H1 (cell line): ENCODE data around the gene XPO6. TPM values are rescaled to one million over a fixed set of nuclear protein-coding genes. Genes with fewer than 3 reads are reported as not detected.

Experiments used
- CTCF ChIA-PET: fragments of 300-600 bp; sonication (Branson Sonifier 250); formaldehyde crosslinking; loops from one replicate; lab custom pipeline; 2021; ENCODE audit not compliant: partially characterized antibody; lab: Charles Lee
- POLR2A ChIA-PET: fragments of 300-600 bp; sonication (Branson Sonifier 250); formaldehyde crosslinking; loops from one replicate; lab custom pipeline; 2021; ENCODE audit warnings: inconsistent platforms; ENCODE audit not compliant: partially characterized antibody; lab: Charles Lee
- DNase-seq, 2 experiments: peaks; one replicate each; pipeline versions ENCODE4 v3.0.0 to v3.0.0-alpha.2; 2010 to 2022; ENCODE audit warnings: low spot score in 2 of 2, low read depth in 1 of 2, mixed read lengths in 1 of 2
- FAIRE-seq: peaks from 2 replicates; lab custom pipeline; 2011; peaks lifted over from hg19 to GRCh38; lab: Jason Lieb, UNC
- H2AFZ ChIP-seq: 2 replicates; pipeline ENCODE4 v1.8.1; 2012; ENCODE audit warnings: low read length, inconsistent platforms
- H2AK5ac ChIP-seq: 2 replicates; pipeline ENCODE4 v1.6.1; 2013; ENCODE audit warnings: low read depth, low read length
- H2BK120ac ChIP-seq: replicated peaks from 2 replicates; pipeline ENCODE3; 2013; ENCODE audit warnings: low read depth, low read length, inconsistent platforms
- H2BK12ac ChIP-seq: 2 replicates; pipeline ENCODE4 v1.6.1; 2013; ENCODE audit warnings: low read depth, low read length
- H2BK15ac ChIP-seq: 2 replicates; pipeline ENCODE4 v1.6.1; 2013; ENCODE audit warnings: low read length
- H2BK20ac ChIP-seq: 2 replicates; pipeline ENCODE4 v1.6.1; 2013; ENCODE audit warnings: low read length
- H2BK5ac ChIP-seq: 2 replicates; pipeline ENCODE4 v1.6.1; 2013; ENCODE audit warnings: low read depth, low read length
- H3K14ac ChIP-seq: 2 replicates; pipeline ENCODE4 v1.6.1; 2013; ENCODE audit warnings: inconsistent platforms; ENCODE audit not compliant: insufficient read length
- H3K18ac ChIP-seq: 2 replicates; pipeline ENCODE4 v1.6.1; 2013; ENCODE audit warnings: low read length; ENCODE audit errors: extremely low read depth
- H3K23ac ChIP-seq: 2 replicates; pipeline ENCODE4 v1.6.1; 2013; ENCODE audit warnings: inconsistent platforms; ENCODE audit not compliant: insufficient read length
- H3K23me2 ChIP-seq: 2 replicates; pipeline ENCODE4 v1.6.1; 2013; ENCODE audit warnings: low read depth, low read length
- H3K27ac ChIP-seq: 2 replicates; pipeline ENCODE4 v1.6.1; 2011; ENCODE audit warnings: low read depth, low read length, inconsistent platforms
- H3K27me3 ChIP-seq, 4 experiments: replicated peaks in 1 of 4; 1 replicate in 1 of 4; 2 replicates in 3 of 4; pipeline versions ENCODE4 v1.6.1 to v1.8.1; 2011 to 2013; ENCODE audit warnings: low read length in 3 of 4, mild to moderate bottlenecking in 3 of 4, inconsistent platforms in 2 of 4, mixed read lengths in 2 of 4, moderate library complexity in 1 of 4; ENCODE audit not compliant: control insufficient read depth in 3 of 4, insufficient read depth in 3 of 4; ENCODE audit errors: extremely low read depth in 1 of 4
- H3K36me3 ChIP-seq, 4 experiments: 2 replicates each; pipeline versions ENCODE4 v1.6.1 to v1.8.1; 2011 to 2013; ENCODE audit warnings: mild to moderate bottlenecking in 4 of 4, low read length in 3 of 4, moderate library complexity in 2 of 4, control low read depth in 1 of 4, inconsistent platforms in 1 of 4; ENCODE audit not compliant: insufficient read depth in 4 of 4, control insufficient read depth in 2 of 4
- H3K4ac ChIP-seq: replicated peaks from 2 replicates; pipeline ENCODE3; 2013; ENCODE audit warnings: low read length, low read depth, mixed read lengths, inconsistent platforms; ENCODE audit not compliant: insufficient read length
- H3K4me1 ChIP-seq, 4 experiments: replicated peaks in 1 of 4; 1 replicate in 1 of 4; 2 replicates in 3 of 4; pipeline versions ENCODE4 v1.6.1 to v1.8.1; 2011 to 2013; ENCODE audit warnings: low read length in 3 of 4, inconsistent platforms in 2 of 4, mixed read lengths in 1 of 4; ENCODE audit not compliant: insufficient read depth in 4 of 4, control insufficient read depth in 3 of 4
- H3K4me2 ChIP-seq, 2 experiments: 2 replicates each; pipeline versions ENCODE4 v1.6.1 to v1.8.1; 2011 to 2013; ENCODE audit warnings: low read depth in 2 of 2, low read length in 2 of 2, control low read depth in 1 of 2, inconsistent platforms in 1 of 2, mild to moderate bottlenecking in 1 of 2; ENCODE audit not compliant: insufficient read depth in 1 of 2
- H3K4me3 ChIP-seq, 4 experiments: fragments of 200-600, 300-600 bp in 1 of 4; sonication (generic), shearing (Covaris generic), sonication (Bioruptor Twin) in 1 of 4; 2 replicates each; pipeline versions ENCODE4 v1.5.1 to v1.8.1; 2011 to 2016; ENCODE audit warnings: low read length in 4 of 4, low read depth in 3 of 4, control low read depth in 2 of 4, inconsistent platforms in 2 of 4, mild to moderate bottlenecking in 2 of 4, mixed read lengths in 1 of 4, moderate library complexity in 1 of 4; ENCODE audit not compliant: insufficient read depth in 2 of 4; ENCODE audit errors: extremely low read depth in 1 of 4
- H3K56ac ChIP-seq: replicated peaks from 2 replicates; pipeline ENCODE3; 2013; ENCODE audit warnings: low read depth, mild to moderate bottlenecking, mixed read lengths, low read length, inconsistent platforms; ENCODE audit not compliant: insufficient read length
- H3K79me1 ChIP-seq: 2 replicates; pipeline ENCODE4 v1.6.1; 2013; ENCODE audit warnings: low read depth, low read length, control low read depth
- H3K79me2 ChIP-seq, 2 experiments: 2 replicates each; pipeline versions ENCODE4 v1.6.1 to v1.8.1; 2012 to 2013; ENCODE audit warnings: low read length in 2 of 2, mild to moderate bottlenecking in 2 of 2, inconsistent platforms in 1 of 2; ENCODE audit not compliant: insufficient read depth in 2 of 2, control insufficient read depth in 1 of 2
- H3K9ac ChIP-seq, 4 experiments: replicated peaks in 1 of 4; 1 replicate in 1 of 4; 2 replicates in 3 of 4; pipeline versions ENCODE4 v1.6.1 to v1.8.1; 2011 to 2013; ENCODE audit warnings: low read depth in 3 of 4, low read length in 3 of 4, control low read depth in 2 of 4, mild to moderate bottlenecking in 2 of 4, moderate library complexity in 2 of 4, inconsistent platforms in 1 of 4; ENCODE audit errors: extremely low read depth in 1 of 4
- H3K9me3 ChIP-seq, 2 experiments: 2 replicates each; pipeline versions ENCODE4 v1.6.1 to v1.8.1; 2012 to 2013; ENCODE audit warnings: mild to moderate bottlenecking in 2 of 2, moderate library complexity in 2 of 2, control low read depth in 1 of 2, inconsistent platforms in 1 of 2, low read depth in 1 of 2, low read length in 1 of 2, mixed read lengths in 1 of 2; ENCODE audit not compliant: insufficient read depth in 2 of 2
- H4K20me1 ChIP-seq, 2 experiments: replicated peaks in 1 of 2; 2 replicates each; pipeline versions ENCODE3 to v1.8.1; 2011 to 2013; ENCODE audit warnings: inconsistent platforms in 2 of 2, low read length in 2 of 2, mild to moderate bottlenecking in 1 of 2; ENCODE audit not compliant: insufficient read depth in 2 of 2, control insufficient read depth in 1 of 2
- H4K5ac ChIP-seq: 2 replicates; pipeline ENCODE4 v1.6.1; 2013; ENCODE audit warnings: low read length, low read depth, mixed read lengths, inconsistent platforms; ENCODE audit not compliant: insufficient read length
- H4K8ac ChIP-seq: 2 replicates; pipeline ENCODE4 v1.8.0; 2013; ENCODE audit warnings: mild to moderate bottlenecking, moderate library complexity, low read length, inconsistent platforms; ENCODE audit not compliant: insufficient read depth; ENCODE audit errors: extremely low read depth
- H4K91ac ChIP-seq: replicated peaks from 2 replicates; pipeline ENCODE3; 2013; ENCODE audit warnings: low read length, mixed read lengths, inconsistent platforms; ENCODE audit not compliant: insufficient read length
- CEBPB ChIP-seq: IDR thresholded peaks from 2 replicates; pipeline ENCODE4 v1.6.1; 2012; ENCODE audit warnings: low read depth, low read length
- GTF2F1 ChIP-seq: IDR thresholded peaks from 2 replicates; pipeline ENCODE4 v1.6.1; 2012; ENCODE audit warnings: low read depth, low read length, improper control_type of control experiment, borderline replicate concordance
- RXRA ChIP-seq: IDR thresholded peaks from 2 replicates; pipeline ENCODE4 v1.6.1; 2011; ENCODE audit warnings: low read depth, mild to moderate bottlenecking, low read length, moderate library complexity; ENCODE audit not compliant: insufficient read depth
- SIN3A ChIP-seq, 2 experiments: IDR thresholded peaks in 1 of 2; conservative IDR thresholded peaks in 1 of 2; 2 replicates each; pipeline ENCODE4 v1.6.1; 2011 to 2012; ENCODE audit warnings: low read length in 2 of 2, improper control_type of control experiment in 1 of 2, low read depth in 1 of 2, mild to moderate bottlenecking in 1 of 2
- WGBS, 2 experiments: shearing (Covaris generic) in 1 of 2; methylation state at CpG; one replicate each; pipeline versions ENCODE4 v1.1.6 to v1.1.7; 2013 to 2015; ENCODE audit warnings: low lambda C conversion rate in 2 of 2, mixed read lengths in 2 of 2, inconsistent platforms in 1 of 2, low coverage in 1 of 2, missing lambda C conversion rate in 1 of 2; ENCODE audit not compliant: insufficient replicate concordance in 2 of 2, insufficient coverage in 1 of 2, insufficient read length in 1 of 2; ENCODE audit errors: extremely low coverage in 1 of 2, missing lambda C conversion rate in 1 of 2; 5-methylcytosine and 5-hydroxymethylcytosine counted together
- polyA plus RNA-seq, 7 experiments: library from polyadenylated mRNA; depleted of rRNA in 3 of 7; stranded (reverse) in 5 of 7; unstranded in 2 of 7; fragments of >200 nt in 5 of 7; fragments of 200-250 nt in 2 of 7; gene quantifications; 1 replicate in 5 of 7; 2 replicates in 1 of 7; 4 replicates in 1 of 7; pipeline versions ENCODE4 v1.2.1 to v1.2.3, GENCODE V29; 2011 to 2013; ENCODE audit warnings: missing spikeins in 2 of 7, mixed read lengths in 2 of 7
- total RNA-seq: library from RNA; stranded (reverse); fragmentation: NEBNext Ultra II Directional; extraction: Animal tissue kit (Norgen Biotek cat#: 25700); gene quantifications from 2 replicates; pipeline ENCODE4 v1.2.1, GENCODE V29; 2021

Gene XPO6
- total and polyA plus RNA-seq, 2 of the 8 experiments (the other 6 are each of a cell fraction or from before 2014, with no cell fraction given): 152 to 254 TPM

DNA sequence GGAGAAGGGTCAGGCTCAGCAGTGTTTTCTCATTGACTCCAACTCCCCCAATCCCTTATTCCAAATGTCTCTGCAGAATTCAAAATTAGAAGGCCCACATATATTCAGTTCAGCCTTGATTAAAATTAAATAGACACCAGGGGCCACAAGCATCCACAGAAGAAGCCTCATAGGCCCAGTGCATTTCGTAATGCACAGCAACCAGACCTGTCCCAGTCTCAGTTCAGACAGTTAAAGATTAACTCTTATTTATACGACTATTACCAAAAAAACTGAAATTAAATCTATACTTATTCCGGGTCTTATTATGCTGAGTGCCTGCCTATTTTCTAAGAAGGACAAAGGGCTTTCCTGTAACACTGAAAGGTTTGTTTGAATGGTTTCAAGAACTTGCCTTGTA lies 106.5 kb downstream of the XPO6 start:
- TF ChIP-seq GTF2F1: no peak
- TF ChIP-seq CEBPB: no peak
- no peak for TF ChIP-seq RXRA
- TF ChIP-seq SIN3A (conservative IDR thresholded peaks at IDR 0.05 in 1 of 2, IDR thresholded peaks at IDR 0.05 in 1 of 2; ENCODE audit: low read depth in 1 of 2, low read length in 2 of 2): no peak
- WGBS, 2 experiments: 86% methylated on average over 3 of the region's 3 CpGs; no CpG with 5 or more reads in 1 of the 2 experiments
- Histone ChIP-seq H3K23me2 (no peaks in the 10 kb centered on the region), H4K20me1 (peaks cover 2 to 7% of the 10 kb centered on the region in 2 experiments), H3K9me3 (no peaks in the 10 kb centered on the region), H3K79me2 (no peaks in the 10 kb centered on the region), H3K4me1 (no peaks in the 10 kb centered on the region), H3K27ac (no peak overlapping the region), H2BK12ac (no peak overlapping the region), H2AK5ac (no peak overlapping the region), H2AFZ (no peak overlapping the region), H3K56ac (no peak overlapping the region), H3K4ac (no peak overlapping the region), H2BK20ac (no peak overlapping the region), H4K91ac (no peak overlapping the region), H2BK5ac (no peak overlapping the region), H2BK120ac (no peak overlapping the region), H3K4me3 (no peak overlapping the region), H3K14ac (no peak overlapping the region), H3K27me3 (no peaks in the 10 kb centered on the region), H2BK15ac (no peak overlapping the region), H3K9ac (no peak overlapping the region), H4K8ac (no peak overlapping the region), H3K23ac (no peak overlapping the region), H3K4me2 (no peak overlapping the region), H3K36me3 (peaks cover 30 to 85% (median 63%) of the 10 kb centered on the region in 4 experiments), H3K79me1 (no peaks in the 10 kb centered on the region; the same call in 1 of the 2 replicates), H4K5ac (no peak overlapping the region), H3K18ac (no peak overlapping the region)
- CTCF ChIA-PET: no interaction called here
- no peak for DNase-seq
- no peak for FAIRE-seq
- POLR2A ChIA-PET: no interaction called here
